ENCODE data around the gene MTCL1.

DNA sequence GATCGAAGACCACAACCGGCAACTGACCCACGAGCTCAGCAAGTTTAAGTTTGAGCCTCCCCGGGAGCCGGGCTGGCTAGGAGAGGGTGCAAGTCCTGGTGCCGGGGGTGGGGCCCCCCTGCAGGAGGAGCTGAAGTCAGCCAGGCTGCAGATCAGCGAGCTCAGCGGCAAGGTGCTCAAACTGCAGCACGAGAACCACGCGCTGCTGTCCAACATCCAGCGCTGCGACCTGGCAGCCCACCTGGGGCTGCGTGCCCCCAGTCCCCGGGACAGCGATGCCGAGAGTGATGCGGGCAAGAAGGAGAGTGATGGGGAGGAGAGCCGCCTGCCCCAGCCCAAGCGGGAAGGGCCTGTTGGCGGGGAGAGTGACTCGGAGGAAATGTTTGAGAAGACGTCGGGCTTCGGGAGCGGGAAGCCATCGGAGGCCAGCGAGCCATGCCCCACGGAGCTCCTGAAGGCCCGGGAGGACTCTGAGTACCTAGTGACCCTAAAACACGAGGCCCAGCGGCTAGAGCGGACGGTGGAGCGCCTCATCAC is 78.7 kb downstream of the MTCL1 start:
- no peak for TF ChIP-seq SUZ12 (IDR thresholded peaks at IDR 0.05)
- no peak for TF ChIP-seq ARNT (IDR thresholded peaks at IDR 0.05)
- TF ChIP-seq L3MBTL2 (conservative IDR thresholded peaks at IDR 0.05) = no peak
- no peak for TF ChIP-seq TARDBP (IDR thresholded peaks at IDR 0.05)
